ENCODE results near the gene RNLS.

DNA sequence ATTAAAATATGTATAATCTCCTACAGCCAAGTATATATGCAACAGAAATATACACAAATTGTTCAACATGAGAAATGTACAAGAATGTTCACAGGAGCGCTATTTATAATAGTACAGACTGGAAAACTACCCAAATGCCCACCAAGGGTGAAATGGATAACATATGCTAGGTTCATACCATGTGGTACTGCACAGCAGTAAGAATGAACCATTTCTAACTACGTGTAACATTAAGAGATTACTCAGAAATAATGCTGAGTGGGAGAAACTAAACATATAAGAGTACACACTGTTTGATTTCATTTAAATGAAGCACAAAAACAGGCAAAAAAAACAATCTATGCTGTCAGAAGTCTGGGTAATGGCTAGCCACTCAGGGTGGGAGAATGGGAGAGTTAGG lies 45.8 kb downstream of the RNLS start:
- TF ChIP-seq CTCF (IDR thresholded peaks at IDR 0.05; ENCODE audit: low read length) = no peak
- no peak for TF ChIP-seq EZH2 (IDR thresholded peaks at IDR 0.05; ENCODE audit: borderline replicate concordance, low read length)

All from OCI-LY1 (cell line).